IMR-90 (cell line): ENCODE measurements around the gene SCAMP1.
"Not testable (repeated sequence)": the region's sequence is repeated elsewhere in the genome, so short reads cannot be mapped to it uniquely, and the experiment has no call there.

ENCODE experiments used
- CEBPB ChIP-seq: IDR thresholded peaks from 2 replicates; pipeline ENCODE4 v1.6.1; 2012; ENCODE audit warnings: low read depth, low read length, improper control_type of control experiment
- MAFK ChIP-seq: IDR thresholded peaks from 2 replicates; pipeline ENCODE4 v1.6.1; 2012; ENCODE audit warnings: low read depth, low read length, improper control_type of control experiment
- MXI1 ChIP-seq: IDR thresholded peaks from 2 replicates; pipeline ENCODE4 v1.6.1; 2012; ENCODE audit warnings: low read depth, mild to moderate bottlenecking, low read length, moderate library complexity, borderline replicate concordance
- NFE2L2 ChIP-seq: fragments of 150-350 bp; IDR thresholded peaks from 2 replicates; pipeline ENCODE4 v1.6.1; 2016; ENCODE audit warnings: low read depth, mild to moderate bottlenecking, low read length
- POLR2A ChIP-seq: IDR thresholded peaks from 2 replicates; pipeline ENCODE4 v1.6.1; 2012; ENCODE audit warnings: mild to moderate bottlenecking, low read depth, low read length
- RAD21 ChIP-seq: IDR thresholded peaks from 2 replicates; pipeline ENCODE4 v1.6.1; 2012; ENCODE audit warnings: low read length, improper control_type of control experiment
- RCOR1 ChIP-seq: IDR thresholded peaks from 2 replicates; pipeline ENCODE4 v1.6.1; 2012; ENCODE audit warnings: mild to moderate bottlenecking, low read length, improper control_type of control experiment; ENCODE audit not compliant: insufficient replicate concordance
- RFX5 ChIP-seq: IDR thresholded peaks from 2 replicates; pipeline ENCODE4 v1.8.0; 2012; ENCODE audit warnings: low read depth, mild to moderate bottlenecking, low read length, moderate library complexity
- TF ChIP-seq, protein P1 (sequence below): conservative IDR thresholded peaks from 2 replicates; pipeline ENCODE4 v1.5.1; 2012; ENCODE audit warnings: mild to moderate bottlenecking, low read depth, low read length, improper control_type of control experiment
- TF ChIP-seq, protein P2 (sequence below): fragments of 150-350 bp; IDR thresholded peaks from 2 replicates; pipeline ENCODE4 v1.6.1; 2016; ENCODE audit warnings: low read depth, mild to moderate bottlenecking, low read length, moderate library complexity, borderline replicate concordance
- TF ChIP-seq, protein P3 (sequence below): fragments of 150-350 bp; IDR thresholded peaks from 2 replicates; pipeline ENCODE4 v1.6.1; 2017; ENCODE audit warnings: mild to moderate bottlenecking, antibody characterized with exemption, low read length, low read depth

DNA sequence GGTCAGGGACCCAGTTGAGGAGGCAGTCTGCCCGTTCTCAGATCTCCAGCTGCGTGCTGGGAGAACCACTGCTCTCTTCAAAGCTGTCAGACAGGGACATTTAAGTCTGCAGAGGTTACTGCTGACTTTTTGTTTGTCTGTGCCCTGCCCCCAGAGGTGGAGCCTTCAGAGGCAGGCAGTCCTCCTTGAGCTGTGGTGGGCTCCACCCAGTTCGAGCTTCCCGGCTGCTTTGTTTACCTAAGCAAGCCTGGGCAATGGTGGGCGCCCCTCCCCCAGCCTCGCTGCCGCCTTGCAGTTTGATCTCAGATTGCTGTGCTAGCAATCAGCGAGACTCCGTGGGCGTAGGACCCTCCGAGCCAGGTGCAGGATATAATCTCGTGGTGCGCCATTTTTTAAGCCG is 97.1 kb downstream of the SCAMP1 start:
- TF ChIP-seq, protein P1, sequence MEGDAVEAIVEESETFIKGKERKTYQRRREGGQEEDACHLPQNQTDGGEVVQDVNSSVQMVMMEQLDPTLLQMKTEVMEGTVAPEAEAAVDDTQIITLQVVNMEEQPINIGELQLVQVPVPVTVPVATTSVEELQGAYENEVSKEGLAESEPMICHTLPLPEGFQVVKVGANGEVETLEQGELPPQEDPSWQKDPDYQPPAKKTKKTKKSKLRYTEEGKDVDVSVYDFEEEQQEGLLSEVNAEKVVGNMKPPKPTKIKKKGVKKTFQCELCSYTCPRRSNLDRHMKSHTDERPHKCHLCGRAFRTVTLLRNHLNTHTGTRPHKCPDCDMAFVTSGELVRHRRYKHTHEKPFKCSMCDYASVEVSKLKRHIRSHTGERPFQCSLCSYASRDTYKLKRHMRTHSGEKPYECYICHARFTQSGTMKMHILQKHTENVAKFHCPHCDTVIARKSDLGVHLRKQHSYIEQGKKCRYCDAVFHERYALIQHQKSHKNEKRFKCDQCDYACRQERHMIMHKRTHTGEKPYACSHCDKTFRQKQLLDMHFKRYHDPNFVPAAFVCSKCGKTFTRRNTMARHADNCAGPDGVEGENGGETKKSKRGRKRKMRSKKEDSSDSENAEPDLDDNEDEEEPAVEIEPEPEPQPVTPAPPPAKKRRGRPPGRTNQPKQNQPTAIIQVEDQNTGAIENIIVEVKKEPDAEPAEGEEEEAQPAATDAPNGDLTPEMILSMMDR = not testable (repeated sequence)
- not testable (repeated sequence) for TF ChIP-seq MAFK, RAD21, POLR2A, RFX5, CEBPB, MXI1, RCOR1, NFE2L2
- TF ChIP-seq, protein P2, sequence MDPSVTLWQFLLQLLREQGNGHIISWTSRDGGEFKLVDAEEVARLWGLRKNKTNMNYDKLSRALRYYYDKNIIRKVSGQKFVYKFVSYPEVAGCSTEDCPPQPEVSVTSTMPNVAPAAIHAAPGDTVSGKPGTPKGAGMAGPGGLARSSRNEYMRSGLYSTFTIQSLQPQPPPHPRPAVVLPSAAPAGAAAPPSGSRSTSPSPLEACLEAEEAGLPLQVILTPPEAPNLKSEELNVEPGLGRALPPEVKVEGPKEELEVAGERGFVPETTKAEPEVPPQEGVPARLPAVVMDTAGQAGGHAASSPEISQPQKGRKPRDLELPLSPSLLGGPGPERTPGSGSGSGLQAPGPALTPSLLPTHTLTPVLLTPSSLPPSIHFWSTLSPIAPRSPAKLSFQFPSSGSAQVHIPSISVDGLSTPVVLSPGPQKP = not testable (repeated sequence)
- TF ChIP-seq, protein P3, sequence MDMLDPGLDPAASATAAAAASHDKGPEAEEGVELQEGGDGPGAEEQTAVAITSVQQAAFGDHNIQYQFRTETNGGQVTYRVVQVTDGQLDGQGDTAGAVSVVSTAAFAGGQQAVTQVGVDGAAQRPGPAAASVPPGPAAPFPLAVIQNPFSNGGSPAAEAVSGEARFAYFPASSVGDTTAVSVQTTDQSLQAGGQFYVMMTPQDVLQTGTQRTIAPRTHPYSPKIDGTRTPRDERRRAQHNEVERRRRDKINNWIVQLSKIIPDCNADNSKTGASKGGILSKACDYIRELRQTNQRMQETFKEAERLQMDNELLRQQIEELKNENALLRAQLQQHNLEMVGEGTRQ = not testable (repeated sequence)
